Neural cell (in vitro differentiated cells): ENCODE results near the gene CELA3A.

Experiments
- EP300 ChIP-seq: fragments of 450-650 bp; conservative IDR thresholded peaks from 2 replicates; pipeline ENCODE4 v1.6.1; 2014; ENCODE audit warnings: antibody characterized with exemption, mild to moderate bottlenecking, moderate library complexity; ENCODE audit not compliant: poor library complexity, severe bottlenecking
- EZH2 ChIP-seq: fragments of 200-600, 300-800 bp; shearing (Covaris generic), sonication (generic); IDR thresholded peaks from 2 replicates; pipeline ENCODE4 v1.6.1; 2014; ENCODE audit warnings: antibody characterized with exemption, low read length, borderline replicate concordance, mild to moderate bottlenecking; ENCODE audit not compliant: insufficient read depth, poor library complexity, severe bottlenecking
- MXI1 ChIP-seq: fragments of 450-650 bp; conservative IDR thresholded peaks from 2 replicates; pipeline ENCODE4 v1.6.1; 2014; ENCODE audit warnings: antibody characterized with exemption, mild to moderate bottlenecking; ENCODE audit not compliant: poor library complexity, severe bottlenecking
- TAF1 ChIP-seq: IDR thresholded peaks from 2 replicates; pipeline ENCODE4 v1.6.1; 2012; ENCODE audit warnings: low read depth
- TF ChIP-seq, protein P1 (sequence below): fragments of 450-650 bp; IDR thresholded peaks from 2 replicates; pipeline ENCODE4 v1.5.1; 2014; ENCODE audit warnings: antibody characterized with exemption, mild to moderate bottlenecking, moderate library complexity; ENCODE audit not compliant: poor library complexity, severe bottlenecking

DNA sequence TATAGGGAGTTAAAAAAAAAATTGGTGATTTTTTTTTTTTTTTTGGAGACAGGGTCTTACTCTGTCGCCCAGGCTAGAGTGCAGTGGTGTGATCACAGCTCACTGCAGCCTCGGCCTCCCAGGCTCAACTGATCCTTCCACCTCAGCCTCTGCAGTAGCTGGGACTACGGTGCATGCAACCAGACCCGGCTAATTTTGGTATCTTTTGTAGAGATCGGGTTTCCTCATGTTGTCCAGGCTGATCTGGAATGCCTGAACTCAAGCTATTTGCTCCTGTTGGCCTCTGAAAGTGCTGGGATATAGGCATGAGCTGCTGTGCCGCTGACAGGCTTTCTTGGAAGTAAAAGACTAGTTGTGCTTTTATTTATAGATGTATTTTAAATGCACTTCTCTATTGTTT, 54.0 kb downstream of the CELA3A start:
- TF ChIP-seq EP300 (no peak), EZH2 (no peak), MXI1 (no peak), TAF1 (no peak)
- TF ChIP-seq, protein P1, sequence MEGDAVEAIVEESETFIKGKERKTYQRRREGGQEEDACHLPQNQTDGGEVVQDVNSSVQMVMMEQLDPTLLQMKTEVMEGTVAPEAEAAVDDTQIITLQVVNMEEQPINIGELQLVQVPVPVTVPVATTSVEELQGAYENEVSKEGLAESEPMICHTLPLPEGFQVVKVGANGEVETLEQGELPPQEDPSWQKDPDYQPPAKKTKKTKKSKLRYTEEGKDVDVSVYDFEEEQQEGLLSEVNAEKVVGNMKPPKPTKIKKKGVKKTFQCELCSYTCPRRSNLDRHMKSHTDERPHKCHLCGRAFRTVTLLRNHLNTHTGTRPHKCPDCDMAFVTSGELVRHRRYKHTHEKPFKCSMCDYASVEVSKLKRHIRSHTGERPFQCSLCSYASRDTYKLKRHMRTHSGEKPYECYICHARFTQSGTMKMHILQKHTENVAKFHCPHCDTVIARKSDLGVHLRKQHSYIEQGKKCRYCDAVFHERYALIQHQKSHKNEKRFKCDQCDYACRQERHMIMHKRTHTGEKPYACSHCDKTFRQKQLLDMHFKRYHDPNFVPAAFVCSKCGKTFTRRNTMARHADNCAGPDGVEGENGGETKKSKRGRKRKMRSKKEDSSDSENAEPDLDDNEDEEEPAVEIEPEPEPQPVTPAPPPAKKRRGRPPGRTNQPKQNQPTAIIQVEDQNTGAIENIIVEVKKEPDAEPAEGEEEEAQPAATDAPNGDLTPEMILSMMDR: no peak
